CD4-positive, alpha-beta T cell treated with Interleukin-17A for 1 hour (primary cell): ENCODE data around the gene AGXT.

ENCODE experiments used
- DNase-seq: peaks from one replicate; pipeline ENCODE4 v3.0.0-alpha.2; 2020

The AGXT gene

DNA sequence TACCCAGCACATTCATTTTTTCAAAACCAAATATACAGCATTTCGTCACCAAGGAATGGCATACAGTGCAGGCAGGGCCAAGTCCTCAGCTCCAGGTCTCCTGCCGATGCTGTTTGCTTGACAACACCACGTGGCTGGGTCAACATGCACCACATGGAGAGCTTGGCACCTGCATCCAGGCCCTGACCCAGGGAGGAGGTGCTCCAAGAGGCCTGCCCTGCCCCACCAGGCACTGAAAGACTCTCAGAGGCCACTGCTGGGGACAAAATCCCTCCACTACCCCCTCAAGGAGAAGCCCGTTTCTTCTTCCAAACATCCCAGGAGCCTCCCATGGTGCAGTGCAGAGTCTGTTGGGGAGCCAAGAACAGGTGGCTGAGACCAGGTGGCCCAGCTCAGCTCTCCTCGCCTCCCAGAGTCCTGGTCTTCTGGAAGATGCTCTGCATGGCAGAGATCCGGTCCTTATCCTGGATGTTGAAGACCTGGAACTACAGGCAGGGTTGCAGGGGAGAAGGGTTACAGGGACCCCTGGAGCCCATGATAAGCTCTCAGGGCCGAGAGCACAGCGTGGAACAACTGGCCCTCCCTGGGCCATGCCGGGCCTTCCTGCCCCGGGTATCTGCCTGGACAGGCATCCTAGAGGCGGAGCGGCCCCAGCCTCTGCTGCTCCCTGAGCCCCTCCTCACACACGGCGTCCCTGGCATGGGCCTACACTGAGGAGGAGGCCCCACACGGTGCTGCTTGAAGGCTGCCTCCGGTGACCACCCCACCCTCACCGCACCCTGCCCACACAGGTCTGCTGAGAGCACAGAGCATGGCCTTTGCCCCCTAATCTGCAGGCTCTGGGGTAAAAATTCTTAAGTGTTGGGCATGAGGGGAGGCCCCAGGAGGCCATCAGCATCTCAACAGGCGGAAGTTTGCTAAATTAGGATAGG lies 18.3 kb downstream of the AGXT start:
- DNase-seq = no peak

GRCh38 chr2:240887631-240888030 lies 19.0 kb downstream of the AGXT start:
- DNase-seq = no peak

- DNase-seq = no peak
Observed at GRCh38 chr2:240888130-240888889, 19.7 kb downstream of the AGXT start.

DNA sequence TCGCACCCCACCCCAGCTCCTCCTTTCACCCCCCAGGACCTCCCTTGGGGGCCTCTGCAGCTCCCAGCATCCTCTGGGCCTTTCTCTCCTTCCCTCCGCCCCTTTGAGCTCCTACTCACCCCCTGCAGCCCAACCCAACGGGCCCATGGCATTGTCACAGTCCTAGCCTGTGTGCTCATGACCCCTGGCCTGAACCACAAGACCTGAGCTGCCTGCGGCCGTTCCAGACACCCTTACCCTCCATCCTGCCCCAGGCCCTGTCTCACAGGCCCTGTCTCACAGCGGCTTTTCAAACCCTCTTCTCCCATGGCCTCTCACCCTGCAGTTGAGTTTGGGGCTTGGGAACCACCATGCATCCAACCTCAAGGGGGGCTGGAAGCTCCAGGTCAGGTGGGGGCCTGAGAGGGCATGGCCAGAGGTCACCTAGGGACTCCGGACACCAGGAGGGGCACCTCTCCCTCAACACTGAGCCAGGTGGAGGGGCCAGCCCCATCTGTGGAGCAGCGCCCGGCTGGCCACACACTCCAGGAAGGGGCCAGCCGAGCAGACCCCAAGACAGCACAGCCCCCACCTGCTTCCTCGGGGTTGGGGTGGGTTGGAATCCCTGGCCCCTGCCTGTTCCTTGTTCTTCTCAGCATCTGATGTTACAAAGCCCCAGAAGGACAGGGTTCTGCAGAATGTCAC lies 20.4 kb downstream of the AGXT start:
- no peak for DNase-seq

GRCh38 chr2:240889601-240890560 lies 21.3 kb downstream of the AGXT start:
- DNase-seq = no peak

DNA sequence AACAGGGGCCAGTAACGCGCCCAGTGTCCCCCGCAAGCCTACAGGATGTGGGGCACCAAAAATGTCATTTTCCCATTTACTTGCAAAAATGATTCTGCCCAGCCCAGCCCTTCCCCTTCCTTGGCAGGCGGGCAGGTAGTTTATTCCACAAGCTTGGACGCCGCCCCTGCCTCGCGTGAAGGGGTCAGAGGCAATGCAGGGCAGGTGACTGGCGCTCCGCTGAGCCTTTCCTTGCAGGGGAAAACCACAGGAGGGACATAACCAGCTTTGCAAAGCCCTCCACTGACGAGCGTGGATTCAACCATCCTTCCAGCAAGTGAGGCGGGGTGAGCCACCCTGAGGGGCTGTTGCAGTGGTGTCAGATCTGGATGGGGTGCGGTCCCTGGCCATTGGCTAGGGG lies 22.1 kb downstream of the AGXT start:
- no peak for DNase-seq

GRCh38 chr2:240891492-240892340 lies 23.1 kb downstream of the AGXT start:
- no peak for DNase-seq

DNA sequence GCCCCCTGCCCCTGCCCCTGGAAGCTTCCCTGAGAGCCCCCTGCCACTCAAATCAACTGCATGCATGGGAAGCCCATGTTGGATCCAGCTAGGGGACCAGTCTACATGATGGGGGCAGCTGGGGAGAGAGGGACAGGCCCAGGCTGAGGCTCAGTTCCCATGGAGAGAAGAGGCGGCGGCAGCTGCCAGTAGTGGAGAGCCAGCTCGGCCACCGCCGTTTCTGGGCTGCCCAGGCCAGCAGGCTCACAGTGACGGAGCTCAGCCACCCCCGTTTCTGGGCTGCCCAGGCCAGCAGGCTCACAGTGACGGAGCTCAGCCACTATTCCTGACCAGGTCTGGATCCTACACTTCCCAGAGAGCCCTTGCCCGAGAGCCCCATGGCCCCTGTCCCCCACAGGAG lies 23.7 kb downstream of the AGXT start:
- DNase-seq = no peak

GRCh38 chr2:240892925-240893324 lies 24.3 kb downstream of the AGXT start:
- DNase-seq = no peak

DNA sequence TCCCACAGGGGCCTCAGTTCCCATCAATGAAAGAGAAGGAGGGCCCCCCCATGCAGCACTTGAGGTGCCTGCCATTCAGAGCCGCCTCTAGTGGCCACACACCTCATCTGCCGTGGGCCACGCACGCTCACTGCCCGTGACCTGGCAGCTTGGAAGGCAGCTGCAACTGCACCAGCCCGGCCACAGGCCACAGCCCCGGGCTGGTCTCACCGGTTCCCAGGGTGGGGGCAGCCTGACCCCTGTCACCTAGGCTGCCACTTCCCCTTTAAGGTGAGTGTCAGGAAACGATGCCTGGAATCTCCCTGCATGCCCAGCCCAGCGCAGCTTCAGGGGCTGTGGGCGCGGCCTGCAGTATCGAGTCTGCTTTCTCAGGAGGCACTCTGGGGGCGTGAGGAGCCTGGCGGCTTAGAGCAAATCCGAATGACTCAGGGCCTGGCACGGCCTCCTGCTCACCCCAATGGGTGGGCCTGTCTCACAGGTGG lies 24.8 kb downstream of the AGXT start:
- DNase-seq = no peak

- DNase-seq = no peak
Observed at GRCh38 chr2:240894006-240894405, 25.4 kb downstream of the AGXT start.

- no peak for DNase-seq
Observed at GRCh38 chr2:240894836-240895558, 26.4 kb downstream of the AGXT start.

DNA sequence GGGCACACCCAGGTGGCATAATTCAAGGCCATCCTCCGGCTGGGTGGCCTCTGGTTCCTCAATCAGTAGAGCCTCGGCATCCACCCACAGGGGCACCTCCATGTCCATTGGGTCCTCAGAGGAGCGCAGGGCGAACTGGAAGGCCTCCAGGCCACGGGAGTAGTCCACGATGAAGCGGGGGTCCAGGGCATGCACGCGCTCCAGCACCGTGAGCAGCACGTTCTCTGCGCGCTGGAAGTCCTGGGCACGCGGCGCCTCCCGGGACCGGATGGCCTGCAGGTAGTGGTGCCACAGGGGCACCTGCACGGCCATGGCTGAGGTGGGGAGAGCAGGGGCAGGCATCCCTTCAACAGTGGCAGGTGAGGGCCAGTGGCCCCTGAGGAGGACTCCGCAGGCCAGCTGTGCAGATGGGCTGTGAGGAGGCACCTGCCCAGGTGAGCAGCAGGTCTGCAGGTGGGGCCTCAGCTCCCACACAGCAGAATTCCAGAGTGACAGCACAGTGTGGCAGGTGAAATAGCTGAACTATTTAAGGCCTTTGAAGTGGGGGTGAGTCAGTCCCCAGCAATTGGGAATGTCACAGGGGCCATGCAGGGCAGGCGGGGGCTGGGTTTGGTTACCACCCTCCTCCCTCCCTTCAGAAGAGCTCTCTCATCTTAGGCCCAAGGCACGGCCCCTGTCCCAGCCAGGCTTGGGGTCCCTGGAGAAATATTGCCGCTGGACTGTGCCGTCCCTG lies 27.2 kb downstream of the AGXT start, which contains the start of gene MAB21L4:
Gene MAB21L4 (minus strand): TSS at position 501 of the 733 bp plus-strand sequence. CDS start 159 bp downstream, at position 342.
- no peak for DNase-seq

DNA sequence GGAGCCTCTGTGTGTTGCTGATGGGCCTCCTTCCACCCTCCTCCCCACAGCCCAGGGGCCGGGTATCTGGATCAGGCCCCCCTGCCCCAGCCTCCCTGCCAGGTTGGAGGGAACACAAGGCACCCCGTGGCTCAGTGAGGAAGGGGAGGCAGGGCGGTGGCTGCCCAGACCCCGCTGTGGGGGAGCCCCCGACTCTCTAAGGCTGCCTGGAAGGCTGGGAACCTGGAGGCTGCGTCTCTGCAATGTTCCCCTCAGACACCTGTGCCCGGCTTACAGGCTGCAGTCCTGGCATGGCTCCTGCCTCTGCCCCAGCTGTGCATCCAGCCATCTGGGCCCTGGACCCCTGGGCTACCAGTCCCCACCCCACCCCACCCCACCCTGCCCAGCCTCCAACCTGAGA lies 27.8 kb downstream of the AGXT start:
- no peak for DNase-seq

DNA sequence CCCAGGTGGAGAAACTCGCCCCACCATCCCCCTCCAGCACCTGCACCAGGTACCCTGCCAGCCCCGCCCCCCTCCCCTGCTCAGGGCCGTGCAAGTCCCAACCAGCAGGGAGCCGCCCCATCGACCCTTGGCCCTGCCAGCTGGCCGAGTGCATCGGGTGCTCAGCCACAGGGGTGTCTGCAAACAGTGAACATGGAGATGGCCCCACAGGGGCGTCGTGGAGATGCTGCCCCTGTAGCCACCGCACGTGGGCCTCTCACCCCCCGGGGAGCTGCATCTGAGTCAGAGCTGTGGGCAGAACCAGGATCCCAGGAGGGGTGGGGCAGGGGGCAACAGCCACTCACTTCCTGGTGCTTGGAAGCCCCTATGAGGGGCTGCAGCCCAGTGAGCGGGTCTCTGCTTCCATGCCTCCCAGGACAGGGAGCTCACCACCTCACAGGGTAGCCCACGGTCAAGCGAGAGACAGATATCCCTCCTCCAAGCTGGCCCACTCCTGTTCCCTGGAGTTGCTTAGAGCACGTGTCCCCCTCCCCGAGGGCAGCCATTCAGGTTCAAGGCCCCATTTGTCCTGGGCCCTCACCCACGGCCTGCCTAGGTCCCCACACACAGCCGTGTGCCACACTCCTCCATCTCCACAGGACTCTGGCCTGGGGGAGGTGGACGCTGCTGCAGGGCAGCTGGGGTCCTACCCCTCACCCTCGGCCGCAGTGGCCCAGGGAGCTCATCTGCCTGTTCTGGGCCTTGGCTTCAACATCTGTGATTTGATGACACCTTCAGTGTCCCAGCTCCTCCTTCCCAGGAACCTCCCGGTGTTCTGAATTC lies 28.5 kb downstream of the AGXT start:
- DNase-seq = no peak

- no peak for DNase-seq
Observed at GRCh38 chr2:240898108-240898730, 29.6 kb downstream of the AGXT start.

- no peak for DNase-seq
Observed at GRCh38 chr2:240898731-240899467, 30.3 kb downstream of the AGXT start.
